Nephron (organoid): Measurements from ENCODE around the gene ZDHHC23.

ENCODE experiments used
- H3K27ac Mint-ChIP-seq, 3 experiments: 2 replicates each; pipeline ENCODE4 v1.8.0; 2020; ENCODE audit warnings: mixed read lengths in 3 of 3, mild to moderate bottlenecking in 2 of 3, moderate library complexity in 1 of 3
- H3K27me3 Mint-ChIP-seq: 2 replicates; pipeline ENCODE4 v1.8.0; 2021; ENCODE audit warnings: low read depth, mild to moderate bottlenecking, moderate library complexity, mixed read lengths
- H3K36me3 Mint-ChIP-seq: 2 replicates; pipeline ENCODE4 v1.8.0; 2020; ENCODE audit warnings: low read depth, mixed read lengths
- H3K4me1 Mint-ChIP-seq: 2 replicates; pipeline ENCODE4 v1.8.0; 2020; ENCODE audit warnings: mixed read lengths
- H3K4me3 Mint-ChIP-seq, 3 experiments: 2 replicates each; pipeline ENCODE4 v1.8.0; 2020; ENCODE audit warnings: mild to moderate bottlenecking in 3 of 3, mixed read lengths in 3 of 3, moderate library complexity in 2 of 3
- H3K9me3 Mint-ChIP-seq: 2 replicates; pipeline ENCODE4 v1.8.0; 2020; ENCODE audit warnings: mixed read lengths
- TF ChIP-seq, protein P1 (sequence below), 3 experiments: fragments of 200-600 bp; sonication (generic); IDR thresholded peaks; one replicate each; pipeline ENCODE4 v1.5.0; 2021; ENCODE audit warnings: antibody characterized with exemption in 3 of 3; ENCODE audit not compliant: unreplicated experiment in 3 of 3

ZDHHC23 gene

DNA sequence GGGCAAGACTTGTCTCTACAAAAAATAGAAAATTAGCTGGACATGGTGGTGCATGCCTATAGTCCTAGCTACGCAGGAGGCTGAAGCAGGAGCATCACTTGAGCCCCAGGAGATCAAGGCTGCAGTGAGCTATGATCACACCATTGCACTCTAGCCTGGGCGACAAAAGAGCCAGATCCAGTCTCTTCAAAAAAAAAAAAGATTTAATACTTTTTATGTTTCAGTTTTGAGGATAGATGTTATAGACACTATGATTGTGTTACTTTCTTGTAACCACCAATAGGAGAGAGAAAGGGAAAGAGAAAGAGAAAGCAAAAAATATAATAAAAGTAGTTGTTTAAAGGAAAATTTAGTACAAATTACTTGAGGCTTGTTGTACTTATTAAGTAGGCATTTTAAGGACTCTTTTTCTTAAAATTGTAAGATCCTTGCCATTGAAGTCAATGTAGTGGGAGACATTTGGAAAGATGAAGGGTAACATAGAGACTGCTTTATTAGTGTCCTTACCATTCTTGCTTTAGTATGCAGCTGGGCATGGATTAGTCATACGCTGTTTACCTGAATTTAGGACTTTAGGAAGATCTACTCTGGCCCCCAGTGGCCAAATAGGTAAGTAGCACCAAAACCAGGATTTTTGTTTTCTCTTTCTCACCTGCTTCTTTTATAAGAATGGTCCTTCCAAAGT, 35.1 kb upstream of the ZDHHC23 start:
- Mint-ChIP-seq H3K4me1 (no peaks in the 10 kb centered on the region), H3K27ac (no peak overlapping the region), H3K36me3 (no peaks in the 10 kb centered on the region), H3K9me3 (no peaks in the 10 kb centered on the region), H3K27me3 (no peaks in the 10 kb centered on the region), H3K4me3 (no peak overlapping the region)
- TF ChIP-seq, protein P1, sequence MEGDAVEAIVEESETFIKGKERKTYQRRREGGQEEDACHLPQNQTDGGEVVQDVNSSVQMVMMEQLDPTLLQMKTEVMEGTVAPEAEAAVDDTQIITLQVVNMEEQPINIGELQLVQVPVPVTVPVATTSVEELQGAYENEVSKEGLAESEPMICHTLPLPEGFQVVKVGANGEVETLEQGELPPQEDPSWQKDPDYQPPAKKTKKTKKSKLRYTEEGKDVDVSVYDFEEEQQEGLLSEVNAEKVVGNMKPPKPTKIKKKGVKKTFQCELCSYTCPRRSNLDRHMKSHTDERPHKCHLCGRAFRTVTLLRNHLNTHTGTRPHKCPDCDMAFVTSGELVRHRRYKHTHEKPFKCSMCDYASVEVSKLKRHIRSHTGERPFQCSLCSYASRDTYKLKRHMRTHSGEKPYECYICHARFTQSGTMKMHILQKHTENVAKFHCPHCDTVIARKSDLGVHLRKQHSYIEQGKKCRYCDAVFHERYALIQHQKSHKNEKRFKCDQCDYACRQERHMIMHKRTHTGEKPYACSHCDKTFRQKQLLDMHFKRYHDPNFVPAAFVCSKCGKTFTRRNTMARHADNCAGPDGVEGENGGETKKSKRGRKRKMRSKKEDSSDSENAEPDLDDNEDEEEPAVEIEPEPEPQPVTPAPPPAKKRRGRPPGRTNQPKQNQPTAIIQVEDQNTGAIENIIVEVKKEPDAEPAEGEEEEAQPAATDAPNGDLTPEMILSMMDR (IDR thresholded peaks at IDR 0.05; ENCODE audit: unreplicated experiment in 3 of 3), result peak; percentile 48 to 58 (median 53)

DNA sequence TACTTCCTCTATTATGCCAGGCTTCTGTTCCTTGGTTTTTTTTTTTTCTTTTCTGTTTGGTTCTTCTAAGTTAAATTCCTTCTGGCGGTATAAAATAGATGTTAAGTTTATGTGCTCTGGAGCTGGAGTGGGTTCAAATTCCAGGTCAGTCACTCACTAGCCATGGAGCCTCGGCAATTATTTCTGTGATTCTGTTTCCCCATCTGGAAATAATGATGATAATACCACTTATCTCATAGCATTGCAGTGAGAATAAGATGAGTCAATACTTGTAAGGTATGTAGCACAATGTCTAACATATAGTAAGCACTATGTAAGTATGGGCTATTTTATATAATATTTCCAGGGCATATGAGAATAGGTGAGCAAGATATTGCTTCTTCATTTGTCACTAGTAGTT, 33.2 kb upstream of the ZDHHC23 start:
- no peaks in the 10 kb centered on the region for H3K36me3 Mint-ChIP-seq
- H3K4me1 Mint-ChIP-seq, result no peaks in the 10 kb centered on the region
- H3K4me3 Mint-ChIP-seq, result no peak overlapping the region
- H3K27ac Mint-ChIP-seq, result no peak overlapping the region
- no peaks in the 10 kb centered on the region for H3K27me3 Mint-ChIP-seq
- no peaks in the 10 kb centered on the region for H3K9me3 Mint-ChIP-seq
- TF ChIP-seq, protein P1 (IDR thresholded peaks at IDR 0.05; ENCODE audit: unreplicated experiment in 3 of 3), result no peak

DNA sequence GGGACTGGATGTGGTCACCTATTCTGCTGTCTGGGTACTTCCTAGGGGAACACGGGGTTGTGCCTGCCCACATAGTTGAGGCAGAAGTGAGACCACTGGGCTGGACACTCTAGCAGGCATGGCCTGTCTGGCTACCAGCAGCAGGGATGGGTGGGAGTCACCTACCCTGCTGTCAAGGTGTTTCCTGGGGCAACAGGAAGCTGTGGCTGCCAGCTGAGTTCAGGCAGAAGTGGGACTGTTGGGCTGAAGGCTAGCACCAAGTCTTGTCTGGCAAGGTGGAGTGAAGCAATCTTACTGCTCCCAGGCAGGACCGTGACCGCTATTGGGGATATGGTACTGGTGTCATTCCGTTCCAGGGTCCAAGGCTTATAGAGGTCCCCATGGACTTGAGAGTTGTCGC, 20.3 kb upstream of the ZDHHC23 start:
- TF ChIP-seq, protein P1 (IDR thresholded peaks at IDR 0.05; ENCODE audit: unreplicated experiment in 3 of 3), result no peak
- Mint-ChIP-seq H3K4me1 (no peaks in the 10 kb centered on the region), H3K9me3 (peaks cover 20% of the 10 kb centered on the region), H3K4me3 (no peak overlapping the region), H3K27ac (no peak overlapping the region), H3K27me3 (peaks cover 5% of the 10 kb centered on the region), H3K36me3 (peaks cover 11% of the 10 kb centered on the region)

DNA sequence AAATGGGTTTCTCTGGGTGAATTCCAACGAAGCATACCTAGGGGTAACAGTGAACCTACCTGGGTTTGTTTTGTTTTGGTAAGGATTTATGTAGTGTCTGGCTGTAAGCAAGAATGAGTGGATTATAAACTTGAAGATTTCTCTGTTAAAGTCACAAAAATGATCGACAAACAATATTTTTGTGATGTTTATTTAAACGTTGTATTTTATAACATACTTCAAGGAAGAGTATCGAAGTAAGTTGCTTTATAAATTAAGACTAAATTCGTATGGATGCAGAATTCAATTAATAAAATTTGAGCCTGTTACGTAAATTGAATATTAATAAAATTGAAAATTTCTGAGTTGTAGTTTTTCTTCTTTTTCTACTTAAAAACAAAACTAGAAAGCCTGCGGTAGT, 982 bp upstream of the ZDHHC23 start:
- no peaks in the 10 kb centered on the region for H3K4me1 Mint-ChIP-seq
- no peaks in the 10 kb centered on the region for H3K9me3 Mint-ChIP-seq
- no peaks in the 10 kb centered on the region for H3K36me3 Mint-ChIP-seq
- H3K27me3 Mint-ChIP-seq, result peaks cover 66% of the 10 kb centered on the region
- no peak overlapping the region for H3K27ac Mint-ChIP-seq
- H3K4me3 Mint-ChIP-seq, result peak overlapping the region; percentile 84 to 93 (median 93)
- TF ChIP-seq, protein P1 (IDR thresholded peaks at IDR 0.05; ENCODE audit: unreplicated experiment in 3 of 3), result no peak

DNA sequence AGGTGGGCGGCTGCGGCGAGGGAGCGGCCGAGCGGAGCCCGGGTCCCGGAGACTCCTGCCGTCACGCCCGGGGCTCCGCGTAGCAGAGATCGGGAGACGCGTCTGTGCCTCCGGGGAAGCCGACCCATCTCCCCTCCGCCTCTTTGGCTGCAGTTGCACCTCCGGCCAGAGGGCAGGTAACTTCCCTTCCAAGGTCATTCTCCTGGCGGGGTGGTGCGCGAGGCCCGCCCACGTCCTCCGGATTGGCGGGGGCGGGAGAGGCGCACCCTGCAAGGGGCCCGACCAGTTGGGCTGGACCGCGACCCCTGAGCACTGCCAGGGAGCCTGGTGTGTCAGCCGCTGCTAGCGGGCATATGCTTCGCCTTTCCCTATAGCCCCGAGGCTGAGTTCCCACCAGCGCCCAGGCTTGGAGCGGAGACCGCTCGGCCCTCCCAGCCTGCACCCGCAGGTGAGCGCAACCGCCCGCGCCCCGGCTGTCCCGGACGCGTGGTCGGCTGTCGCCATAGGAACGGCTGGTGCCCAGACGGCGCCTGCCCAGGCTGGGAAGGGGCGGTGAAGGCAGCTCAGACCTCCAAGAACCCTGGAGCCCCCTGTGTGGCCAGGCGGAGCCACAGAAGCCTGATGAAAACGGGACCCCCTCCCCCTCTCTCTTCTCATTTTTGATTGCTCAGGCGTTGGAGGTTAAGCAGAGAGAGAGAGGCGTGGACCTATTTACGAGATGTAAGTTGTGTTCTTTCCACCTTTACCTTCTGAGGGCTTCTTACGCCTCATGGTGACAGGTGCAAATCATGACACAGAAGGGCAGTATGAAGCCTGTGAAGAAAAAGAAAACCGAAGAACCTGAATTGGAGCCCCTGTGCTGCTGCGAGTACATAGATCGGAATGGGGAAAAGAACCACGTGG, 453 bp downstream of the ZDHHC23 start:
- TF ChIP-seq, protein P1 (IDR thresholded peaks at IDR 0.05; ENCODE audit: unreplicated experiment in 3 of 3), result no peak
- no peaks in the 10 kb centered on the region for H3K4me1 Mint-ChIP-seq
- peak overlapping the region; percentile 58 to 82 (median 73) for H3K4me3 Mint-ChIP-seq
- H3K27ac Mint-ChIP-seq, result no peak overlapping the region
- H3K27me3 Mint-ChIP-seq, result peaks cover 62% of the 10 kb centered on the region
- peaks cover 4% of the 10 kb centered on the region for H3K36me3 Mint-ChIP-seq
- no peaks in the 10 kb centered on the region for H3K9me3 Mint-ChIP-seq
